NCI-H1436 treated with DMSO at 0.1 percent for 48 hours (cell line): ENCODE measurements around the gene DDX54.
"Not testable (repeated sequence)": the region's sequence is repeated elsewhere in the genome, so short reads cannot be mapped to it uniquely, and the experiment has no call there.

Source experiments
- DNase-seq: peaks from one replicate; lab custom pipeline; 2025; lab: John Stamatoyannopoulos, UW

DDX54 gene

GRCh38 chr12:113220593-113221180, 35.4 kb upstream of the DDX54 start:
- DNase-seq, result no peak

DNA sequence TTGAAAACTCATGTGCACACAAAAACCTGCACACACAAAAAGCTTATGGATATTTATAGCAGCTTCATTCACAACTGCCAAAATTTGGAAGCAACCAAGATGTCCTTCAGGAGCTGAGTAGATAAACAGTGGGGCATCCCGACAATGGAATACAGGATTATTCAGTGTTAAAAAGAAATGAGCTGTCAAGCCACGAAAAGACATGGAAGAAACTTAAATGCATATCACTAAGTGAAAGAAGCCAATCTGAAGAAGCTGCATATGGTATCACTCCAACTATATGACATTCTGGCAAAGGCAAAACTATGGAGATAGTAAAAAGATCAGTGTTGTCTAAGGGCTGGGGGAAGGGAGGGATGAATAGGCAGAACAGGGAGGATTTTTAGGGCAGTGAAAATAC, 30.7 kb upstream of the DDX54 start:
- no peak for DNase-seq

DNA sequence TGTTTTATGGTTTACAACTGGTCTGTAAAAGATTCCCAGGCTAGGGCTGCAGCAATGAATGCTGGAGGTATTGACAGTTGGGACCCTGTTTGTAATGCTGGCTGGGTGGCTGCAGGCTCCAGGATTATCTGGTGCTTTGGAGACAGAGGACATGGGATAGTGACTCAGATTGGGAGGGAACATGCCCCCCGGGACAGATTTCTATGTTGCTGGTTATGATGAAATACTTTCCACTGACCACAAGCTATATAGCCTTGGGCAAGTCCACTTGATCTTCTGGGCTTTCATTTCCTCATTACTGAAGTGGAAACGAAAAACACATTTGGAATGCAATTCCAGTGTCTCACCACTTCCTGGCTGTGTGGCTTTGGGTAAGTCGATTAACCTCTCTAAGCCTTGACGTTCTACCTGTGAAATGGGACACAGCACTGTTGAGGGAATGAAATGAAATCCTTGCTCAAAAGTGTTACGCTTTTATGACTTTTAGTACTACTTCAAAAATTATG, 29.7 kb upstream of the DDX54 start:
- DNase-seq, result no peak

GRCh38 chr12:113211160-113211559, 25.9 kb upstream of the DDX54 start:
- no peak for DNase-seq

DNA sequence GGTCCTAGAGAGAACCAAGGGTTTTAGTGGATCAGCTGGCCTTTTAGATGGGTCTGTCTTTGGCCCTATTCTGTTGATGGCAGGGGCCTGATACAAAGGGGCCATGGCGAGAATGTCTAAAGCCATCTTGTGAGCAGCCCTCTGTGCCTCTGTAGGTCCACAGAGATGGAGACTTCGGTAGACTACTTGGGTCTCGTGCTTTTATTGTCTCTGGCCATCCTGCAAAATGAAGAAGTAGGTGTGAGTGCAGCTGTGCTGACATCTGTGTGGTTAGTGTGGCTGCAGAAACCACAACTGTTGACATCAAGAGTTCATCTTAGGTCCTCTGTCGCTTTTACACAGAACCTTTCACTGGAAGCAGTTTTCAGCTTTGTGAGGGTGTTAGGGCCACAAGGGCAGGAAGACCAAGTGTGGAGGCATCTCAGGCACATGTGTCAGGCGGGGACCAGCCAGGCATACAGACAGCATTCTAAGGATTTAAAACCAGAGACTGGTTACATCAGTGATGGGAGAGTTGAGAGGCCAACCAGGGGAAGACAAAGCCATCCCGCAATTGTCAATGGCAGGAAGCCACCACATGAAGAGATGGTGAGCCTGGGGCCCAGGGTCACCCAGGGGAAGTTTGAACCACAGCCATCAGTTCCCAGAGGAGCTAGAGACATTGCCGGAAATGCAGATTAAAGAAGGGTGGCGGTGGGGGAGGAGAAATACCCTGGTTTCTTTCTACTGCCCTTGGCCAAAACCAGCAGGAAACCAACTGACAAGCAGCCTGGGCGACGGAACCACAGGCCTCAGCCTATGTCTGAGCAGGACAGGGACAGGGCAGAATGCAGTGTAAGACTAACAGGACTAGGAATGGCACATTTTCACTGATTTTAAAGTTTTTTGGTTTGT, 23.0 kb upstream of the DDX54 start:
- DNase-seq, result no peak

DNA sequence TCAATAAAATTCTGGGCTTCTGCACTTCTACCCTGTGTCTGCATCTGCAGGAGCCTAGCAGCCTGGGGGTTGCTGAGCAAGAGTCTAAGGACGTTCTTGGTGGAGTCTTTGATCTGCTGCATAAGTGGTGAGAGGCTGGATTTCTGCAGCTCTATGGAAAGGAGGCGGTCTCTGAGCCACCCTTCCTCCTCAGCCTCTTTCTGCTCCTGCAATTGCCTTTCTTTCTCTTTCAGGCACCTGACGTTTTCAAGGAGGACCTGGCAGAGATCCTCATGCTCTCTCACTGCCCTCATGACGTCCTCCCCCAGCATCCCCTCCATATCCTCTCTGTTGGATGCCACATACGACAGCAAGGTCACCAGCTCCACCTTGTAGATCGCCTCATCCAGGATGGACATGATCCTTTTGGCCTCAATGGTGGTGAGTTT, 22.3 kb upstream of the DDX54 start:
- no peak for DNase-seq

DNA sequence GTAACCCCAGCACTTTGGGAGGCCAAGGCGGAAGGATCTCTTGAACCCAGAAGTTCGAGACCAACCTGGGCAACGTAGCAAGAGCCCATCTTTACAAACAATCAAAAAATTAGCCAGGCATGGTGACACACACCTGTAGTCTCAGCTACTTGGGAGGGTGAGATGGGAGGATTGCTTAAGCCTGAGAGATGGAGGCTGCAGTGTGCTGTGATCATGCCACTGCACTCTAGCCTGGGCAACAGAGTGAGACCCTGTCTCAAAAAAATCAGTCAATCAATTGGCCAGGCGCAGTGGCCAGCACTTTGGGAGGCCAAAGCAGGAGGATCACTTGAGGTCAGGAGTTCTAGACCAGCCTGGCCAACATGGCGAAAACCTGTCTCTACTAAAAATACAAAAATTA, 21.5 kb upstream of the DDX54 start:
- not testable (repeated sequence) for DNase-seq

DNA sequence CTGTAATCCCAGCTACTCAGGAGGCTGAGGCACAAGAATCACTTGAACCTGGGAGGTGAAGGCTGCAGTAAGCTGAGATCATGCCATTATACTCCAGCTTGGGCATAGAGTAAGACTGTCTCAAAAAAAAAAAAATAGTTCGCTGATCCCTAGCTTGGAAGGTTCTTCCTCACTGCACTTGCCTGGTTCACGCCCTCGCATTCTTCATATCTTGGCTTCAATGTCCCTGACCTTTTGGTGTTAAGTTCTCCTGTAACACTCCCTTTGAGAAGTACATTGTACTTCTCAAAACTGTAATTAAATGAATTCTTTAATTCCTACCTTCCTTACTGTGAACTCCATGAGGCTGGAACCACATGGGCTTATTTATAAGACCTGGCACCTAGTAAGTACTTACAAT, 19.5 kb upstream of the DDX54 start:
- no peak for DNase-seq

DNA sequence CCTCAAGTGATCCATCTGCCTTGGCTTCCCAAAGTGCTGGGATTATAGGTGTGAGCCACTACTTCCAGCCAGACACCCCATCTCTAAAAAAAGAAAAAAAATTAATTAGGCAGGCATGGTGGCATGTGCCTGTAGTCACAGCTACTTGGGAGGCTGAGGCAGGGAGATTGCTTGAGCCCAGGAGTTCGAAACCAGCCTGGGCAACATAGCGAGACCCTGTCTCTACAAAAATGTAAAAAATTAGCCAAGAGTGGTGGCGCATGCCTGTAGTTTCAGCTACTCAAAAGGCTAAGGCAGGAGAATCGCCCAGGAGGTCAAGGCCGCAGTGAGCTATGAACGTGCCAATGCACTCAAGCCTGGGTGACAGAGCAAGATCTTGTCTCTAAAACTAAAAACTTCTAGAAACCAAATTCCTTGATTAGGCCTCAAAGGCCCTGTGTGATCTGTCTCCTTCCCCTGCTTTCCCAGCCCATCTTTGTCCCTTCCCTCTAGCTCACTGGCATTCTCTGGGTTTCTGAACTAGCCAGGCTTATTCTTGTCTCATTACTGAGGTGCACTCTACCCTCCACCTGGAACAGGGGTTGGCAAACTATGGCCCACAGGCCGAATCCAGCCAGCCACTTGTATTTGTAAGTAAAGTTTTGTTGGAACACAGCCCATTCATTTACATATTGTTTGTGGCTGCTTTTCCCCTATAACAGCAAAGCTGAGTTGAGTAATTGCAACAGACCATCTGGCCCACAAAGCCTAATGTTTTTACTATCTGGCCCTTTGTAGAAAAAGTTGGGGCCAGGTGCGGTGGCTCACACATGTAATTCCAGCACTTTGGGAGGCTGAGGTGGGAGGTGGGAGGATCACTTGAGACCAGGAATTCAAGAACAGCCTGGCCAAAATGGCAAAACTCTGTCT, 18.8 kb upstream of the DDX54 start:
- DNase-seq, result no peak

DNA sequence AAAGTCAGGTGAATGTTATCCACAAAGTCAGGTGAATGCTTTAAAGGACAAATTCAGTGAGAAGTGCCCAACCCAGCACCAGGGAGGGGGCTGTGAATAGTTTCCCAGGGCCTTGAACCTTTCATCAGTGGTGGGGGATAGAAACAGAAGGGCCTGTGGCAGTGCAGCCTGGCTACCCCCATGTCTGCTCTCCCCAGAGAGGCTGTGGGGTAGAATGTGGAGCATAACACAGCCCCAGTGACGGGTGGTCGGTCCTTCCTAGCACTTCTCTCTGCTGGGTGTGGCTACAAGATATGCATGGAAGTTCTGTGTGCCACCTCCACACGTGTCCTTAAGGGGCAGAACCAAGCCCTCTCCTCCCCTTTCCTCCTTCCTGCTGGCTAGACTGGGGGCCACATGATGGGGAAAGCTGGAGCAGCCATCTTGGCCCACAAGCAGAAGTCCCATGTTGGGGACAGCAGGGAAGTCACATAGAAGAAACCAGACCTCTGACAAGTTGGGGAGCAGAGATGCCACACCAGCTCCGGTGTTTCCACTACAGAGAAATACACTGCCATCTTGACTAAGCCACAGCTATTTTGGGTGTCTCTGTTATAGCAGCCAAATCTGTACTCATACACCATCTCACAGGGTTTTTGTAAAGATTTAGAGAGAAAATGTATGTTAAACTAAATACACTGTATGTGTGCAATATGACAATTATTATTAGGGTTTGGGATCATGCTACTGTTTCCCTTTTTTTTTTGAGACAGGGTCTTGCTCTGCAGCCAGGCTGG, 17.2 kb upstream of the DDX54 start:
- DNase-seq, result no peak

DNA sequence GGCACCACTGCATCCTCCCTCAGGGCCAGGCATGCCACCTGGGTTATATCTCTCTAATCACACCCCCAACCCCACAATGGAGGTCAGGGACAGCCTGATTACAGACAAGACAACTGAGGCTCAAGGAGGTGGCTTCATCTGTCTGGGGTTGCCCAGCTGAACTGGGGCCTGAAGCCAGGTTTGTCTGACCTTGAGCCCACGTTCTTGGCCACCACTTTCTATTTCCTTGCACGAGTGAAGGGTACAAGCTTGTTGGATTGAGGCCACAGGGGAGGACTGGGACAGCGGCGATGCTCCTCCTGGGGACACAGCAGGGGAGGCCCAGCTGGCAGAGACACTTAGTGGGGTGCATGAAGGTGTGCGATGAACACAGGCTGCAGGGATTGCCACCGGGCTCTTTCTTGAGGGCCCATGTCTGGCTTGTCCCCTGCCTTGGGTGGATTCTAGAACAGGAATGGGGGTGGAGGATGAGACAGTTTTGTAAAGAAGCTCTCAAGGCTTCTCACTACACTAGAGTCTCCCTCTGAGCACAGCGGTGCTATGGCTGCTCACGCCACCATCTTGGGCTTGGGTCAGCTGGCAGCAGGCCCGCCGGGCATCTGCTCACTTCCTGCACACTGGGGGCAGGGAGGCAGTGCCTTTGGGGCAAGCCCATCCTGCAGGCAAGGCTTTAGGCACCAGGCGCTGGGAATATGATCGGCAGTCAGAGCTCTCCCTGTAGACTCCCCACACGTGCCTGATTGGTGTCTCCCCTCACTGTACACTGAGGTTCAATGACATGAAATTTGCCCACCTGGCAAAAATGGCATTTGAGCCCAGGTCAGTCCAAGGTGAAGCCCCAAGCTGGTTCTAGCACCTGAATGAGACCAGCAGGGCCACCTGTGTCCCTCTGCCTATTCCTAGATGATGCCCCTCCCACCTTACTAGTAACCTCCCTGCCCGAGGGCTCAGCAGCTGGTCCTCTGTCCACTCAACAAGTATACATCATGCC, 16.2 kb upstream of the DDX54 start:
- no peak for DNase-seq

- DNase-seq, result no peak
Measured at GRCh38 chr12:113200021-113200797, 14.9 kb upstream of the DDX54 start.

GRCh38 chr12:113198296-113198695, 13.0 kb upstream of the DDX54 start:
- no peak for DNase-seq

GRCh38 chr12:113197518-113198077, 12.3 kb upstream of the DDX54 start:
- no peak for DNase-seq

- DNase-seq, result no peak
Measured at GRCh38 chr12:113196990-113197389, 11.7 kb upstream of the DDX54 start.

- DNase-seq, result no peak
Measured at GRCh38 chr12:113196582-113196981, 11.3 kb upstream of the DDX54 start.

DNA sequence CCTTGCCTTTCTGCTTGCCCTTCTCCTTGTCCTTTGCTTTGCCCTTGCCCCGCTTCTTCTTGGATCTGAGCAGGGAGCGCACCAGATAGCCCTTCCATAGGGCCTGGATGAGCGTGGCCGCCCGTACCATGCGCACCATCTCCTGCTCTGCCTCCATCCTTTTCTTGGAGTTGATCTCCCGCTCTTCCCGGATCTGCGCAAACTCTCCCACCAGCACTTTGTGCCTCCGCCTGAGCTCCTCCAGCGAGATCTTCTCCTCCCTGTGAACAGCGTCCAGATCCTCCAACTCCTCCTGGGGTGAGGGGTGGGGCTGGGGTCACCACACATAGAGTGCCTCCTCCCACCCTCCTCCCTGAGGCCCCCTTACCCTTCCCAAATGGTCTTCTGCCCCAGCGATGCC, 10.3 kb upstream of the DDX54 start:
- DNase-seq, result no peak

DNA sequence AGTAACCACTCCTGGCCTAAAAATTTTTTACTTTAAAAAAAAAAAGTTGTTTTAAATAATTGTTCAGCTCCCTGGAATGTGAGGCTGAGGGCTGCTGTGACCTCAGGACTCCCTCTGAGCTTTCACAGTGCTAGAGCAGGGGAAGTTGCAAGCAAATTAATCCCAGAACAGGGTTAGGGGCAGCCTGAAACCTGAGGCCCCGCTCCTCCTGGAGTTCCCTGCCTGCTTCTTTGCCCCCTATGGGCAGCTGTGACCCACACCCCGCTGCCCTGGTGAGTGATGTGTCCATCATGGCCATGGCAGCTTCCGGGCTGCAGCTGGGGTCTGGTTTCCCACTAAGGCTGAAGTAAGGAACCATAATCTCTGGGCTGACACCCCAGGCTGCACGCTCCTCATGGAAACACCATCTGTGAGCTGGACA, 9.7 kb upstream of the DDX54 start:
- DNase-seq, result no peak

DNA sequence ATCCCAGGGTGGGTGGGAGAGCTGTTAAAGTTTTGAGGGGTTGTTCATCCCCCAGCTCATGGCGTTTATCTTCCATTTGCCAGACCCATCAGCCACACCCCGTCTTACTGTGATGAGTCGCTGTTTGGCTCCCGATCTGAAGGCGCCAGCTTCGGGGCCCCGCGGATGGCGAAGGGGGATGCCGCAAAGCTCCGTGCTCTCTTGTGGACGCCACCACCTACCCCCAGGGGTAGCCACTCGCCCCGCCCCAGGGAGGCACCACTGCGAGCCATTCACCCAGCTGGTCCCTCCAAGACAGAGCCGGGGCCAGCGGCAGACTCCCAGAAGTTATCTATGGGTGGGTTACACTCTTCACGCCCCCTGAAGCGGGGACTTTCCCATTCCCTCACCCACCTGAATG, 5.9 kb upstream of the DDX54 start:
- DNase-seq, result no peak
